ENCODE data around the gene RFX3.

Gene RFX3

GRCh38 chr9:3263698-3264097 is 262.1 kb downstream of the RFX3 start:
- H3K4me3 ChIP-seq (ENCODE audit: low read depth, low read length), result no peak overlapping the region
- no peak for DNase-seq (ENCODE audit: low read depth)
- TF ChIP-seq CTCF (IDR thresholded peaks at IDR 0.05; ENCODE audit: insufficient read depth, low read depth, low read length, missing control alignments), result no peak

GRCh38 chr9:3262826-3263529 is 262.8 kb downstream of the RFX3 start:
- H3K4me3 ChIP-seq (ENCODE audit: low read depth, low read length), result no peak overlapping the region
- DNase-seq (ENCODE audit: low read depth), result no peak
- no peak for TF ChIP-seq CTCF (IDR thresholded peaks at IDR 0.05; ENCODE audit: insufficient read depth, low read depth, low read length, missing control alignments)

GRCh38 chr9:3261484-3261883 is 264.3 kb downstream of the RFX3 start:
- no peak for DNase-seq (ENCODE audit: low read depth)
- TF ChIP-seq CTCF (IDR thresholded peaks at IDR 0.05; ENCODE audit: insufficient read depth, low read depth, low read length, missing control alignments), result no peak
- no peak overlapping the region for H3K4me3 ChIP-seq (ENCODE audit: low read depth, low read length)

- DNase-seq (ENCODE audit: low read depth), result no peak
Measured at GRCh38 chr9:3256571-3257330, 269.1 kb downstream of the RFX3 start.

GRCh38 chr9:3251309-3251708 is 274.5 kb downstream of the RFX3 start:
- DNase-seq (ENCODE audit: low read depth), result no peak
- TF ChIP-seq CTCF (IDR thresholded peaks at IDR 0.05; ENCODE audit: insufficient read depth, low read depth, low read length, missing control alignments), result no peak
- H3K4me3 ChIP-seq (ENCODE audit: low read depth, low read length), result no peak overlapping the region

More at GRCh38 chr9:3256571-3257330, 269.1 kb downstream of the RFX3 start:
- TF ChIP-seq CTCF (IDR thresholded peaks at IDR 0.05; ENCODE audit: insufficient read depth, low read depth, low read length, missing control alignments), result no peak
- H3K4me3 ChIP-seq (ENCODE audit: low read depth, low read length), result no peak overlapping the region

GRCh38 chr9:3250741-3251140 is 275.1 kb downstream of the RFX3 start:
- no peak overlapping the region for H3K4me3 ChIP-seq (ENCODE audit: low read depth, low read length)
- no peak for TF ChIP-seq CTCF (IDR thresholded peaks at IDR 0.05; ENCODE audit: insufficient read depth, low read depth, low read length, missing control alignments)
- no peak for DNase-seq (ENCODE audit: low read depth)
